ENCODE data around the gene LHFPL2. TPM values are rescaled to one million over a fixed set of nuclear protein-coding genes. Genes with fewer than 3 reads are reported as not detected.

Gene LHFPL2
- total and polyA plus RNA-seq, 2 experiments from 2014 or later = 10.6 to 50.8 TPM

DNA sequence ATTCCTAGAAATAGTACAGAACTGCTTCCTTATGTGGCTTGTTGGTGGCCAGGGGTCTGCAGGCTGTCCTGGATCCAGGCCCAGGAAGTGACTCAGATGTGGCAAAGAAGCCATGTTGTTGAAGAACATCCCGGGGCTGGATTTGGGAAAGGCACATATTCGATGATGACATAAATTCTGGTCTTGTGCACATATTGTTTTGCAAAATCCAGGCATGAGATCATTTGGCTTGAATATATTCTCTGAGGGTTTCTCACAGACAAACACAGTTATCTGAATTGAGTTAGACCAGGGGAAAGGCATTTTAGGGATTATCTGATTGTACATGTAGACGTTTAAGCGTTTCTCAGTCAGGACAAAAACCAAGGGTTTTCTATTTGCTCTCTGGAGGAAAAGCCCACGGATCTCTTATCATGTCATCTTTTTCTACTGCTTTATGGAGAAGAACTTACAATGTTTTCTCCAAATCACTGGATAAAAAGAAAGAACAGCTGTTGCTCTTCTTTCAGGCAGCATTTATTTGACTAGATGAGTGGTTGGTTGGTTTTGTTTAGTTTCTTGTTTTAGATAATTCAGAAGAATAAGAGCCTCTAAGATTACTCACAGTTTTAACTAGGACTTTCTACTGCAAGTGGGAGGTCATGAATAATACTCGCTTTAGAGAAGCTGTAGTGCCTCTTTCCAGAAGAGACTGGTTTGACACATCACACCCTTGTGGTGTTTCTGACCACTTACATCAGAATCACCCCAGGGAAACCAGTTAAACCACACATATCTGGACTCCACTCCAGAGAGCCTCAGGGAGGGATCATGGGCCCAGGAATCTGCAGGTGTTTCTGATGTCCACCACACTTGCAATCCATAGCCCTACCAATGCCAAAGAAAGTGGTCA lies 29.5 kb upstream of the LHFPL2 start:
- Histone ChIP-seq H3K36me3 (ENCODE audit: insufficient read depth) (no peaks in the 10 kb centered on the region), H3K27ac (ENCODE audit: low read depth) (no peak overlapping the region), H4K20me1 (replicated peaks; ENCODE audit: insufficient read depth) (no peaks in the 10 kb centered on the region), H3F3A (replicated peaks; ENCODE audit: low read depth) (no peaks in the 10 kb centered on the region), H3K9me2 (ENCODE audit: insufficient read depth) (no peaks in the 10 kb centered on the region; the same call in 1 of the 2 replicates), H3K4me3 (no peak overlapping the region), H2AFZ (no peak overlapping the region), H3K27me3 (ENCODE audit: insufficient read depth) (no peaks in the 10 kb centered on the region), H3K79me2 (replicated peaks; ENCODE audit: insufficient read depth) (no peaks in the 10 kb centered on the region), H3K4me1 (ENCODE audit: insufficient read depth) (no peaks in the 10 kb centered on the region), H3K4me2 (no peak overlapping the region)
- DNase-seq (ENCODE audit: low spot score) (no peak), ATAC-seq (no peak)
- H3K27me3 Mint-ChIP-seq (ENCODE audit: insufficient read depth, low read depth, poor library complexity) = peaks cover 2% of the 10 kb centered on the region
- H3K9me3 Mint-ChIP-seq = peaks cover 16% of the 10 kb centered on the region
- H3K4me3 Mint-ChIP-seq = no peak overlapping the region
- H3K4me1 Mint-ChIP-seq = no peaks in the 10 kb centered on the region
- peaks cover 6% of the 10 kb centered on the region; the same call in 2 of the 3 replicates for H3K36me3 Mint-ChIP-seq (ENCODE audit: low read depth)
- no peak overlapping the region for H3K27ac Mint-ChIP-seq
- TF ChIP-seq, protein P1, sequence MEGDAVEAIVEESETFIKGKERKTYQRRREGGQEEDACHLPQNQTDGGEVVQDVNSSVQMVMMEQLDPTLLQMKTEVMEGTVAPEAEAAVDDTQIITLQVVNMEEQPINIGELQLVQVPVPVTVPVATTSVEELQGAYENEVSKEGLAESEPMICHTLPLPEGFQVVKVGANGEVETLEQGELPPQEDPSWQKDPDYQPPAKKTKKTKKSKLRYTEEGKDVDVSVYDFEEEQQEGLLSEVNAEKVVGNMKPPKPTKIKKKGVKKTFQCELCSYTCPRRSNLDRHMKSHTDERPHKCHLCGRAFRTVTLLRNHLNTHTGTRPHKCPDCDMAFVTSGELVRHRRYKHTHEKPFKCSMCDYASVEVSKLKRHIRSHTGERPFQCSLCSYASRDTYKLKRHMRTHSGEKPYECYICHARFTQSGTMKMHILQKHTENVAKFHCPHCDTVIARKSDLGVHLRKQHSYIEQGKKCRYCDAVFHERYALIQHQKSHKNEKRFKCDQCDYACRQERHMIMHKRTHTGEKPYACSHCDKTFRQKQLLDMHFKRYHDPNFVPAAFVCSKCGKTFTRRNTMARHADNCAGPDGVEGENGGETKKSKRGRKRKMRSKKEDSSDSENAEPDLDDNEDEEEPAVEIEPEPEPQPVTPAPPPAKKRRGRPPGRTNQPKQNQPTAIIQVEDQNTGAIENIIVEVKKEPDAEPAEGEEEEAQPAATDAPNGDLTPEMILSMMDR (conservative IDR thresholded peaks at IDR 0.05; ENCODE audit: low read depth in 2 of 2) = no peak
- no peak for TF ChIP-seq ZNF114 (CRISPR knock-in tag; IDR thresholded peaks at IDR 0.05)
- TF ChIP-seq, protein P2, sequence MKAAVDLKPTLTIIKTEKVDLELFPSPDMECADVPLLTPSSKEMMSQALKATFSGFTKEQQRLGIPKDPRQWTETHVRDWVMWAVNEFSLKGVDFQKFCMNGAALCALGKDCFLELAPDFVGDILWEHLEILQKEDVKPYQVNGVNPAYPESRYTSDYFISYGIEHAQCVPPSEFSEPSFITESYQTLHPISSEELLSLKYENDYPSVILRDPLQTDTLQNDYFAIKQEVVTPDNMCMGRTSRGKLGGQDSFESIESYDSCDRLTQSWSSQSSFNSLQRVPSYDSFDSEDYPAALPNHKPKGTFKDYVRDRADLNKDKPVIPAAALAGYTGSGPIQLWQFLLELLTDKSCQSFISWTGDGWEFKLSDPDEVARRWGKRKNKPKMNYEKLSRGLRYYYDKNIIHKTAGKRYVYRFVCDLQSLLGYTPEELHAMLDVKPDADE (IDR thresholded peaks at IDR 0.05) = no peak
- TF ChIP-seq REST (IDR thresholded peaks at IDR 0.05; ENCODE audit: unreplicated experiment) = no peak
- TF ChIP-seq CREB1 (CRISPR knock-in tag; IDR thresholded peaks at IDR 0.05; ENCODE audit: low read depth) = no peak
- no peak for TF ChIP-seq JUNB (IDR thresholded peaks at IDR 0.05; ENCODE audit: unreplicated experiment)
- TF ChIP-seq ZNF331 (CRISPR knock-in tag; IDR thresholded peaks at IDR 0.05; ENCODE audit: low read depth) = no peak
- TF ChIP-seq EZH2phosphoT487 (IDR thresholded peaks at IDR 0.05; ENCODE audit: unreplicated experiment) = no peak
